Karpas-422 (cell line): Measurements from ENCODE around the gene CDKN2B-AS1. TPM values are rescaled to one million over a fixed set of nuclear protein-coding genes. Genes with fewer than 3 reads are reported as not detected.
"Not testable (repeated sequence)": the region's sequence is repeated elsewhere in the genome, so short reads cannot be mapped to it uniquely, and the experiment has no call there.

Source experiments
- DNase-seq: peaks from one replicate; pipeline ENCODE4 v3.0.0-alpha.2; 2015
- H2AFZ ChIP-seq: fragments of 200-600 bp; sonication (generic); 2 replicates; pipeline ENCODE4 v1.6.1; 2014; ENCODE audit warnings: antibody characterized with exemption, low read length, mixed read lengths
- H3K27ac ChIP-seq: fragments of 200-600 bp; sonication (generic); 2 replicates; pipeline ENCODE4 v1.5.1; 2014; ENCODE audit warnings: mild to moderate bottlenecking, low read length, moderate library complexity
- H3K27me3 ChIP-seq: fragments of 200-600 bp; sonication (generic); 2 replicates; pipeline ENCODE4 v1.6.1; 2014; ENCODE audit warnings: low read length, mixed read lengths
- H3K36me3 ChIP-seq: fragments of 200-600 bp; sonication (generic); 2 replicates; pipeline ENCODE4 v1.6.1; 2014; ENCODE audit warnings: low read length, mixed read lengths; ENCODE audit not compliant: insufficient read depth
- H3K4me1 ChIP-seq: fragments of 200-600 bp; sonication (generic); 2 replicates; pipeline ENCODE4 v1.6.1; 2014; ENCODE audit warnings: mild to moderate bottlenecking, low read length, mixed read lengths
- H3K4me2 ChIP-seq: fragments of 200-600 bp; sonication (generic); 2 replicates; pipeline ENCODE4 v1.6.1; 2014; ENCODE audit warnings: low read length, low read depth, mild to moderate bottlenecking; ENCODE audit not compliant: poor library complexity, severe bottlenecking
- H3K4me3 ChIP-seq: fragments of 200-600 bp; sonication (generic); 2 replicates; pipeline ENCODE4 v1.5.1; 2014; ENCODE audit warnings: mild to moderate bottlenecking, antibody characterized with exemption, low read length, mixed read lengths
- H3K79me2 ChIP-seq: fragments of 200-600 bp; sonication (generic); 2 replicates; pipeline ENCODE4 v1.6.1; 2014; ENCODE audit warnings: mild to moderate bottlenecking, low read length, mixed read lengths
- H3K9ac ChIP-seq: fragments of 200-600 bp; sonication (generic); 2 replicates; pipeline ENCODE4 v1.6.0; 2014; ENCODE audit warnings: low read length
- H3K9me2 ChIP-seq: fragments of 200-600 bp; sonication (generic), shearing (Covaris generic); replicated peaks from 2 replicates; pipeline ENCODE4 v1.6.0; 2014; ENCODE audit warnings: mild to moderate bottlenecking, low read length, moderate library complexity; ENCODE audit not compliant: insufficient read depth
- H3K9me3 ChIP-seq: fragments of 300-700, 200-600 bp; sonication (generic); 2 replicates; pipeline ENCODE4 v1.6.1; 2014; ENCODE audit warnings: low read length, mixed read lengths
- H4K20me1 ChIP-seq: fragments of 200-600 bp; sonication (generic); 2 replicates; pipeline ENCODE4 v1.6.1; 2014; ENCODE audit warnings: mild to moderate bottlenecking, antibody characterized with exemption, low read length, low read depth; ENCODE audit not compliant: insufficient read depth
- total RNA-seq: library from RNA; depleted of rRNA; stranded (reverse); fragments of >200 nt; shearing (Covaris generic); gene quantifications from 2 replicates; pipeline ENCODE4 v1.2.3, GENCODE V29; 2014; ENCODE audit warnings: low replicate concordance; rRNA removed

Gene CDKN2B-AS1
- total RNA-seq: 14.5 and 35.3 TPM in 2 replicates

DNA sequence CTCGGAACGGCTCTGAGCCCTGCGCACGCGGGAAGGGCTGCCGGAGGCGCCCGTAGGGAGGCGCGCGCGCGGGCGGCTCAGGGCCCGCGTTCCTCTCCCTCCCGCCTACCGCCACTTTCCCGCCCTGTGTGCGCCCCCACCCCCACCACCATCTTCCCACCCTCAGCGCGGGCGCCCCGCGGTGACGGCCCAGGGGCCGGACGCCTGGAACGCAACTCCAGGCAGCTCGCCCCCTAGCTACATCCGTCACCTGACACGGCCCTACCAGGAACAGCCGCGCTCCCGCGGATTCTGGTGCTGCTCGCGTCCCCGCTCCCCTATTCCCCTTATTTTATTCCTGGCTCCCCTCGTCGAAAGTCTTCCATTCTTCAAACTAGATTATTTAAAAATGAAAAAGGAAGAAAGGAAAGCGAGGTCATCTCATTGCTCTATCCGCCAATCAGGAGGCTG is at the start of gene CDKN2B-AS1:
CDKN2B-AS1 (plus strand) TSS at position 236 of the 450 bp plus-strand sequence.
- Histone ChIP-seq H3K9me2 (no peaks in the 10 kb centered on the region), H3K4me2 (peak within 1 kb of the TSS; percentile 83), H2AFZ (peak within 1 kb of the TSS; percentile 47; the same call in 1 of the 2 replicates), H4K20me1 (no peaks in the 10 kb centered on the region), H3K4me3 (peak within 1 kb of the TSS; percentile 97), H3K9ac (peak within 1 kb of the TSS; percentile 96), H3K27me3 (no peaks in the 10 kb centered on the region), H3K27ac (peak within 1 kb of the TSS; percentile 95), H3K9me3 (no peaks in the 10 kb centered on the region), H3K36me3 (peaks cover 18% of the 10 kb centered on the region; the same call in 1 of the 2 replicates), H3K4me1 (peaks cover 50% of the 10 kb centered on the region), H3K79me2 (peaks cover 86% of the 10 kb centered on the region)
- DNase-seq: peak; percentile 95

DNA sequence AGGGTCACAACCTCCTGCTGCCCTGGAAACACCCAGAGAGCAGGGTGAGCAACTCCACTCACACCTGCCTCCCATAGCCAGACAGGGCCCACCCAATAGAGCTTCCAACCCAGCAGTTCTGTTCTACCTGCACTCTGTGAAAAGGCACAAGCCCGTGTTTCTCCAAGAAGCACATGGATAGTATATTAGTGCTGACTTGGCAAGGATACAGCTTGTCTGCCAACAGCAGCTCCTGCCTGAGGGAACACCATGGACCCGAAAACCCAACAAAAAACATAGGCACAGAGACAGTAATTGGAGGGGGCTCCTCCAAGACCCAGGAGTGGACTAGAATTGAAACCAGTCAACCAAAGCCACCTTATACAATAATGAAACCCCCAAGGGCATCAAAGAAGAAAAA is 49.0 kb upstream of the CDKN2B-AS1 start:
- Histone ChIP-seq H4K20me1 (no peaks in the 10 kb centered on the region), H2AFZ (no peak overlapping the region), H3K9me2 (no peaks in the 10 kb centered on the region), H3K9ac (no peak overlapping the region), H3K4me3 (no peak overlapping the region), H3K79me2 (no peaks in the 10 kb centered on the region), H3K27me3 (no peaks in the 10 kb centered on the region), H3K27ac (no peak overlapping the region), H3K4me2 (no peak overlapping the region), H3K4me1 (peaks cover 5% of the 10 kb centered on the region; the same call in 1 of the 2 replicates), H3K9me3 (no peaks in the 10 kb centered on the region), H3K36me3 (no peaks in the 10 kb centered on the region)
- no peak for DNase-seq

DNA sequence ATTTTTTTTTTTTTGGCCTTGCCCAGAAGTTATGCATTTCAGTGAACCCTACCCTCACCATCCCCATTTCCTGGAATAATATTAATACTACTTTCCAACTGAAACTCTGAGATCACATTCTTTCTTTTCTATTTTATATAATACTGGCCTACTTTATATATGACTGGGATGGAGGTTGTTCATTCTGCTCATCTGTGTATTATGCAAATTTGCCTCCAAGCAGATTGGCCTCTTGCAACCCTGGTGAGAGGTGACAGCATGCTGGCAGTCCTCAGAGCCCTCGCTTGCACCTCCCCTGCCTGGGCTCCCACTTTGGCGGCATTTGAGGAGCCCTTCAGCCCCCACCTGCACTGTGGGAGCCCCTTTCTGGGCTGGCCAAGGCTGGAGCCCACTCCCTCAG is 35.8 kb upstream of the CDKN2B-AS1 start:
- H3K4me3 ChIP-seq: no peak overlapping the region
- H4K20me1 ChIP-seq: no peaks in the 10 kb centered on the region
- no peaks in the 10 kb centered on the region for H3K27me3 ChIP-seq
- no peaks in the 10 kb centered on the region for H3K79me2 ChIP-seq
- H3K4me2 ChIP-seq: no peak overlapping the region
- H3K4me1 ChIP-seq: no peaks in the 10 kb centered on the region
- no peaks in the 10 kb centered on the region for H3K9me2 ChIP-seq
- no peak overlapping the region for H3K27ac ChIP-seq
- H2AFZ ChIP-seq: no peak overlapping the region
- DNase-seq: peak; percentile 36
- H3K36me3 ChIP-seq: no peaks in the 10 kb centered on the region
- no peaks in the 10 kb centered on the region for H3K9me3 ChIP-seq
- H3K9ac ChIP-seq: no peak overlapping the region

DNA sequence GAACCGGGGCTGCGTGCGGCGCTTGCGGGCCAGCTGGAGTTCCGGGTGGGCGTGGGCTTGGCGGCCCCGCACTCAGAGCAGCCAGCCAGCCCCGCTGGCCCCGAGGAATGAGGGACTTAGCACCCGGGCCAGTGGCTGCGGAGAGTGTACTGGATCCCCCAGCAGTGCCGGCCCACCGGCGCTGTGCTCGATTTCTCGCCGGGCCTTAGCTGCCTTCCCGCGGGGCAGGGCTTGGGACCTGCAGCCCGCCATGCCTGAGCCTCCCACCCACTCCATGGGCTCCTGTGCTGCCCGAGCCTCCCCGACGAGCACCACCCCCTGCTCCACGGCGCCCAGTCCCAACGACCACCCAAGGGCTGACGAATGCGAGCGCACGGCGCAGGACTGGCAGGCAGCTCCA is 35.3 kb upstream of the CDKN2B-AS1 start:
- not testable (repeated sequence) for H3K79me2 ChIP-seq, H3K27ac ChIP-seq, H4K20me1 ChIP-seq, H3K9ac ChIP-seq, H3K9me2 ChIP-seq, H3K4me1 ChIP-seq, H3K4me2 ChIP-seq, DNase-seq, H3K36me3 ChIP-seq, H3K27me3 ChIP-seq, H3K9me3 ChIP-seq, H2AFZ ChIP-seq, H3K4me3 ChIP-seq

DNA sequence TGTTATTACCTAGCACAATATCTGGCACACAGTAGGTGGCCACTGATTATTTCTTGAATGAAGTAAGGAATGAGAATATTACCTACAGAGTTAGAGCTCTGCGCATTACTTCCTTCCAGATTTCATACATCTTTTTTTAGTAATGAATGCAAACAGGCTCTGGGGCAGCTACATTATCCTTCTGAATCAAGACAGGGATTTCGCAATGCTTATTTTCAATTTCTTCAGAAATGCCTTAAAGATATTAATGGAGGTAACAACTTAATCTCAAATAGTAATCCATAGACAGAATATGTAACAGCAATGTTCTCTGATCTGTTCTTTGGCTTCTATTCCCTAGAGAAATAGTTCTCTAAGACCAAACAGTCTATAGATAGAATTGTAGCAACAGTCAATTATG is 33.0 kb upstream of the CDKN2B-AS1 start:
- Histone ChIP-seq H3K27ac (no peak overlapping the region), H3K4me2 (no peak overlapping the region), H2AFZ (no peak overlapping the region), H3K9me3 (no peaks in the 10 kb centered on the region), H4K20me1 (no peaks in the 10 kb centered on the region), H3K4me1 (no peaks in the 10 kb centered on the region), H3K79me2 (no peaks in the 10 kb centered on the region), H3K9ac (no peak overlapping the region), H3K4me3 (no peak overlapping the region), H3K36me3 (no peaks in the 10 kb centered on the region; the same call in 1 of the 2 replicates), H3K9me2 (no peaks in the 10 kb centered on the region), H3K27me3 (no peaks in the 10 kb centered on the region)
- DNase-seq: peak; percentile 42

DNA sequence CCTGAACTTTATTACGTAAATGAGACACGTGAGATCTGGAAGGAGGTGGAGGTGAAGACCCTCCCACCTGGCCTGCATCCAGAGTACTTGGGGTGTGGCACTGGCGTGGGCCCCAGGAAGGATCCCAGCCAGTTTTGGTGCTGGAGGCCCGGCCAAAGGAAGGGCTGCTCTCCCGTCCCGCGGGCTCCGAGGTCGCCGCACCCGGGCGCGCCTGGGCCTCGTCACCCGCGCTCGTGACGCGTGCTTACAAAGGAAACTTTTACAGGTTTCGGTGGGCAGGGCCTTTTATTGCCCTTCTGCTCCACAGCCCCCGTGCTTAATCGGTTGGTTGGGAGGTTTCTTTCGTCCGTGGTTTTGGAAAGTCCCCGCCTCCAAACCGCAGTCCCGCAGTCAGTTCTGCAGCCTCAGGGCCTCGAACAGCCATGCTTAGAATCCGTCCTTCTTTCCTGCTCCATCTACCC is 29.6 kb upstream of the CDKN2B-AS1 start:
- DNase-seq: peak; percentile 32
- Histone ChIP-seq H2AFZ (no peak overlapping the region), H3K27me3 (no peaks in the 10 kb centered on the region), H4K20me1 (0 out of 2 replicates have a peak, but pooled peaks cover 3% of the 10 kb centered on the region), H3K4me3 (no peak overlapping the region), H3K27ac (no peak overlapping the region), H3K9ac (no peak overlapping the region), H3K4me1 (no peaks in the 10 kb centered on the region), H3K4me2 (no peak overlapping the region), H3K9me3 (no peaks in the 10 kb centered on the region), H3K9me2 (no peaks in the 10 kb centered on the region), H3K79me2 (no peaks in the 10 kb centered on the region), H3K36me3 (peaks cover 25% of the 10 kb centered on the region)

DNA sequence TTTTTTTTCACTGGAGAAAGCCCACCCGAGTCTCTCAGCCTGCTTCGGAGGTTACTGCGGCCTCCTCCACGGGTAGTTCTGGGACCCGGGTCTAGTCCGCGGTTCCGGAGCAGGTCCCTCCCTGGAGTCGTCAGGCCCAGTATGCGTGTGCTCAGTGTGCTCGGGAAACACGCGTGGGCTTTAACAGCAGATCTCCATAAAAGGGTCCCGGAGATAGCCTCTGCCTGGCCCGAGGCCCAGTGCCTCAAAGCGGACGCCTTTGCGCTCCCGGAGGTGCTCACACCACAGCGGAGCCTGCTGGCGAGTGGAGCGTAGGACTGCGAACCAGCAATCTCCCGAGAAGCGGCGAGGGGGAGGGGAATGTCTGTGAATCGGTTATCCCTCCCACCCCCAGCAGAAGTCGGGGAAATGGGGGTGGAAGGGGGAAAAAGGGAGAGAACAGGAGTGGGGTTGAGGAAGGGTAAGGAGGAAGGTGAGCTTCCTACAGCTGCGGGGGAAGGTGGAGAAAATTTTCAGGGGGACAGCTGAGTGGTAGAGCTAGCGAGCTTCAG is 29.1 kb upstream of the CDKN2B-AS1 start:
- no peaks in the 10 kb centered on the region for H3K27me3 ChIP-seq
- no peak overlapping the region for H3K9ac ChIP-seq
- no peaks in the 10 kb centered on the region for H3K9me2 ChIP-seq
- DNase-seq: peak; percentile 31
- H3K4me2 ChIP-seq: no peak overlapping the region
- no peaks in the 10 kb centered on the region for H3K9me3 ChIP-seq
- H3K4me3 ChIP-seq: no peak overlapping the region
- H4K20me1 ChIP-seq: peaks cover 8% of the 10 kb centered on the region; the same call in 1 of the 2 replicates
- H3K36me3 ChIP-seq: peaks cover 30% of the 10 kb centered on the region
- H3K79me2 ChIP-seq: no peaks in the 10 kb centered on the region
- no peaks in the 10 kb centered on the region for H3K4me1 ChIP-seq
- H2AFZ ChIP-seq: no peak overlapping the region
- no peak overlapping the region for H3K27ac ChIP-seq

DNA sequence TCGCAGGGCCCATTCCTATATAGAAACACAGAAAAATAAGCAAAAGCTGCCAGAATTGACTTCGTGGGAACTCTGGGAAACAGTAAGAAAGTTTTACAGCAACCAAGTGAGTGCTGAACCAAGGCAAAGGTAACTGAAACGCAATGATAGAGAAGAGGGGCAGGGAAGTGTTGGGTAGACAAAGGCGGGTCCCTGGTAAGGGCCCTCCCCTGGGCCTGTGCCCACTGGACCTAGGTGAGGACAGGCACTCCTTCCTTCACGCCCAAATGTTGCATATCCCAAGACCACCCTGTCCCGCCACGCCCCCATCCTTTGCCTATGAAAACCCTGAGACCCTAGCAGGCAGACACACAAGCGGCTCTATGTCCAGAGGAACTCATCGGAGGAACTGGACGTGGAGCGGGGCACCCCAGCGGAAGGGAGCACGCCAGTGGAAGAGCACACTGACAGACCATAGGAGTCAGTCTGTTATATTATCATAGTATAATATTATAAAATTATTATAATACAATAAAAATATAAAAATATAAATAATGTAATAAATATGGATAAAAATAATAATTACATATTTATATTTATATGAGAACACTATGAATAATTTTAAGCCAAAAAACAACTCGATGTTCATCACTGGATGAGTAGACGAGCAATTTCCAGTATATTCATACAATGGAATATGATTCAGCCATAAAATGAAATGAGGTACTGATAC is 28.3 kb upstream of the CDKN2B-AS1 start:
- Histone ChIP-seq H3K79me2 (no peaks in the 10 kb centered on the region), H3K9ac (no peak overlapping the region), H4K20me1 (peaks cover 10% of the 10 kb centered on the region; the same call in 1 of the 2 replicates), H3K27me3 (no peaks in the 10 kb centered on the region), H3K4me2 (no peak overlapping the region), H3K4me1 (no peaks in the 10 kb centered on the region), H3K27ac (no peak overlapping the region), H3K9me3 (no peaks in the 10 kb centered on the region), H2AFZ (no peak overlapping the region), H3K9me2 (no peaks in the 10 kb centered on the region), H3K4me3 (no peak overlapping the region), H3K36me3 (peaks cover 36% of the 10 kb centered on the region)
- peak; percentile 31 for DNase-seq
